Stimulated activated CD8-positive, alpha-beta memory T cell treated with anti-CD3 and anti-CD28 coated beads, Interleukin-15, amount 100 ng/mL, for 24 hours (primary cell): ENCODE data around the gene ASB3.
A peak's percentile ranks its signal among the peaks of the same experiment; 100 is the strongest.
"Not testable (repeated sequence)": the region's sequence is repeated elsewhere in the genome, so short reads cannot be mapped to it uniquely, and the experiment has no call there.

Experiments
- DNase-seq: peaks from one replicate; pipeline ENCODE4 v3.0.0-alpha.2; 2020; ENCODE audit warnings: low read depth

ASB3 gene, protein sequence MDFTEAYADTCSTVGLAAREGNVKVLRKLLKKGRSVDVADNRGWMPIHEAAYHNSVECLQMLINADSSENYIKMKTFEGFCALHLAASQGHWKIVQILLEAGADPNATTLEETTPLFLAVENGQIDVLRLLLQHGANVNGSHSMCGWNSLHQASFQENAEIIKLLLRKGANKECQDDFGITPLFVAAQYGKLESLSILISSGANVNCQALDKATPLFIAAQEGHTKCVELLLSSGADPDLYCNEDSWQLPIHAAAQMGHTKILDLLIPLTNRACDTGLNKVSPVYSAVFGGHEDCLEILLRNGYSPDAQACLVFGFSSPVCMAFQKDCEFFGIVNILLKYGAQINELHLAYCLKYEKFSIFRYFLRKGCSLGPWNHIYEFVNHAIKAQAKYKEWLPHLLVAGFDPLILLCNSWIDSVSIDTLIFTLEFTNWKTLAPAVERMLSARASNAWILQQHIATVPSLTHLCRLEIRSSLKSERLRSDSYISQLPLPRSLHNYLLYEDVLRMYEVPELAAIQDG

GRCh38 chr2:53786705-53787613 is at the start of gene ASB3, which contains the start of gene ERLEC1:
TSS of gene ASB3 (minus strand) at chr2:53786953. CDS start at chr2:53765572, 21,381 bp downstream.
TSS of gene ERLEC1 (plus strand) at chr2:53787044. CDS start at chr2:53787211, 167 bp downstream.
- DNase-seq, result peak; percentile 76

GRCh38 chr2:53829980-53830290 is 43.2 kb upstream of the ASB3 start:
- DNase-seq, result not testable (repeated sequence)

- no peak for DNase-seq
These were observed 42.7 kb upstream of the ASB3 start for GRCh38 chr2:53829273-53829979.

DNA sequence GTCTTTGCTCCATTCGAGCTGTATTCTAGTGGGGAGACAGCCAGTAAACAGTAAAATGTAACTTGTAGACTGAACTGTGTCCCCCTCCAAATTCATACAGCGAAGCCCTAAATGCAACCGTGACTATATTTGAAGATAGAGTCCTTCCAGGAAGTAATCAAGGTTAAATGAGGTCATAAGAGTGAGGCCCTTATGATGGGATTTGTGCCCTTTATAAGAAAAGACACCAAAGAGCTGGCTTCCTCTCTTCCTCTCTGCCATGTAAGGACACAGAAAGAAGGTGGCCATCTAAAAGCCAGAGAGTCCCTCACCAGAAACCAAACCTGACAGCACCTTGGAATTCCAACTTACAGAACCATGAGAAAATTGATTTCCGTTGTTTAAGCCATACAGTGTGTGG is 41.6 kb upstream of the ASB3 start:
- no peak for DNase-seq

GRCh38 chr2:53827398-53828175 is 40.8 kb upstream of the ASB3 start:
- no peak for DNase-seq

- DNase-seq, result no peak
These were observed 40.0 kb upstream of the ASB3 start for GRCh38 chr2:53826587-53827397.

DNA sequence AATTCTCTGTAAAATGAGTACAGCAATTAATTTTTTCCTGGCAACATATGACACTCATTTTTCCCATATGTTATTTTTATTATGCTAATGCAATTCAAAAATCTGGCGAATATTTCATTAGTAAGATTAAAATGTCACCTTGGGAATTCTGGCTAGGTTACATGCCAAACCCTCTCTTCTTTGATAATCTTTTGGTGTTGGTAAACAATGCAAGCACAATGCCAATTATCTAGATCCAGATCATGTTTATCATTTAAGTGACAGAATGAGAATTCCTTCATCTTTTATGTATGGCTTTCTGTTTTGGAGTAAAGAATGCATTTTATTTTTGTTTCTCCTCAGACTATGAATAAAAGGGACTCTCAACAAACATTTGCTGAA is 39.3 kb upstream of the ASB3 start:
- no peak for DNase-seq

DNA sequence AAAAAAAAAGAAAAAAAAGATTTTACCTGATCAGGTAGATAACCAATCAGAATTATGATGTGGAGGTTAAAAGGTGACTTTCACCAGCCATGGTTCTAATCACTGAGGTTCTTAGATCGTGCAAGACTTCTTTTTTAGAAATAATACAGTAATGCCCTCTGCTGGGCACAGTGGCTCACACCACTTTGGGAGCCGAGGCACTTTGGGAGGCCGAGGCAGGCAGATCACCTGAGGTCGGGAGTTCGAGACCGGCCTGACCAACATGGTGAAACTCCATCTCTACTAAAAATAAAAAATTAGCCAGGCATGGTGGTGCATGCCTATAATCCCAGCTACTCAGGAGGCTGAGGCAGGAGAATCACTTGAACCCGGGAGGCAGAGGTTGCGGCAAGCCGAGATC is 36.9 kb upstream of the ASB3 start:
- DNase-seq, result not testable (repeated sequence)

- no peak for DNase-seq
These were observed 35.1 kb upstream of the ASB3 start for GRCh38 chr2:53821810-53822209.

DNA sequence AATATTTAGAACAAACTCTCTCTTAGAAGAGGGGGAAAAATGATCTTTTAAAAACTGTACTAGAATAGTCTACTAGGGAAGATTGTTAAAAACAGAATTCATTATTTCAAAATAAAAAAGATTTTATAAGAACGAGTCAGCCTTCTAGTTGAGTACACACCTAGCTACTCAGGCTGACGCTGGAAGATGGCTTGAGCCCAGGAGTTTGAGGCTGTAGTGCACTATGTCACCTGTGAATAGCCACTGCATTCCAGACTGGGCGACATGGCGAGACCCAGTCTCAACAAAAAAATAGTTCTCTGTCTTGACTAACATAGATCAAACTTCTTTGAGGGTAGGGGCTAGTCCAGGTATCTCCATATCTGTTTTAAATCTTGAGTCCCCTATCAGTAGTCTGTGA is 34.0 kb upstream of the ASB3 start:
- no peak for DNase-seq

DNA sequence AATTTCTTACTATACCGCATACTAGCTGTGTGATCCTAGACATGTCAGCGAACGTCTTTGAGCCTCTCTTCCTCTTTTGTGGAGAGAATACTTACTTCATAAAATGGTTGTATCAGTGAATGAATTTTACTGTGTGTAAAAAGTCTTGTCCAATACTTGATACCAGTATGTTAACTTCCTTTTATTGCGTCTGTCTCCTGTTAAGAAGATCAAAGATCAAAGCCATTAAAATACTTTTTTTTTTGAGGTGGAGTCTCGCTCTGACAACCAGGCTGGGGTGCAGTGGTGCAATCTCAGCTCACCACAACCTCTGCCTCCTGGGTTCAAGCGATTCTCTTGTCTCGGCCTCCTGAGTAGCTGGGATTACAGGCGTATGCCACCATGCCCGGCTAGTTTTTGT is 33.3 kb upstream of the ASB3 start:
- DNase-seq, result no peak

GRCh38 chr2:53819634-53820033 is 32.9 kb upstream of the ASB3 start:
- no peak for DNase-seq

DNA sequence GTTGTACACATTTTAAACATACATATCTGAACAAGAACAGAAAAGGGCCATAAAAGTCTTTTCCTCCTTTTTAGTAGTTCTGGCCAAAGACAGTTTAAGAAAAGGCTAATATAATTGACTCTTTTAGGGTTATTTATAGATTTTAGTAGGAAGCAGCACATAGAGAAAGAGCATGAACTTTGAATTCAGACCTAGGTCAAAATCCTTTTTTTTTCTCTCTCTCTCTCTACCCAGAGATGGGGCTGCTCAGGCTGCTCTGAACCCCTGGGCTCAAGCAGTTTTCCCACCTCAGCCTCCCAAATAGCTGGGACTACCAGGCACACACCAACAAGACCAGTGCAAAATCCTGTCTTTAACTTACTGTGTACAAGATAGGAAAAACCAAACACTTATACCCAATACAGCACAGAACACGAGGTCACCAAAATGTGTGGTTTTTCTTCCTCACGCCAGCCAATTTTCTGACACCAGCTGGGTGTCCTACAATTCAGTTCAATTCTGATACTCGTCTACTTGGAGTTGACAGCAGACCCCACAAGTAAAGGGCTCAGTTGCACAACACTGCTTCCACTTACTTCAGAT is 32.2 kb upstream of the ASB3 start:
- DNase-seq, result no peak

- no peak for DNase-seq
These were observed 26.4 kb upstream of the ASB3 start for GRCh38 chr2:53813151-53813550.

- no peak for DNase-seq
These were observed 24.8 kb upstream of the ASB3 start for GRCh38 chr2:53811601-53812000.

GRCh38 chr2:53802617-53803151 is 15.9 kb upstream of the ASB3 start:
- DNase-seq, result no peak

GRCh38 chr2:53801547-53801946 is 14.8 kb upstream of the ASB3 start:
- DNase-seq, result no peak

DNA sequence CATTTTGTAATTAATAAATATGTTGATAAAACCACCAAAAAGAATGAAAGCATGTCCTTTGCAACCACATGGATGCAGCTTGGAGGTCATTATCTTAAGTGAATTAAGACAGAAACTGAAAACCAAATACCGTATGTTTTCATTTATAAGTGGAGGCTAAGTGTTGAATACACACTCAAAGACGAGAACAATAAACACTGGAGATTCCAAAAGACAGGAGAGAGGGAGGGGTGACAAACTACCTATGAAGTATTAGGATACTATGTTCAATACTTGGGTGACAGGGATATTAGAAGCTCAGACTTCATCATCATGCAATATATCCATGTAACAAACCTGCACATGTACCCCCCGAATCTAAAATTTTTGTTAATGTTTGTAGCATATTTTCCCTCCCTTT is 7.1 kb upstream of the ASB3 start:
- no peak for DNase-seq

GRCh38 chr2:53793261-53793660 is 6.5 kb upstream of the ASB3 start:
- no peak for DNase-seq
